GM18502 (cell line): ENCODE data around the gene GSK3A.

ENCODE experiments used
- ATAC-seq: cut with Tn5 transposase; IDR thresholded peaks from one replicate; pipeline ENCODE4 v1.9.1; 2021; ENCODE audit warnings: mild to moderate bottlenecking; ENCODE audit not compliant: unreplicated experiment, poor library complexity

Gene GSK3A

DNA sequence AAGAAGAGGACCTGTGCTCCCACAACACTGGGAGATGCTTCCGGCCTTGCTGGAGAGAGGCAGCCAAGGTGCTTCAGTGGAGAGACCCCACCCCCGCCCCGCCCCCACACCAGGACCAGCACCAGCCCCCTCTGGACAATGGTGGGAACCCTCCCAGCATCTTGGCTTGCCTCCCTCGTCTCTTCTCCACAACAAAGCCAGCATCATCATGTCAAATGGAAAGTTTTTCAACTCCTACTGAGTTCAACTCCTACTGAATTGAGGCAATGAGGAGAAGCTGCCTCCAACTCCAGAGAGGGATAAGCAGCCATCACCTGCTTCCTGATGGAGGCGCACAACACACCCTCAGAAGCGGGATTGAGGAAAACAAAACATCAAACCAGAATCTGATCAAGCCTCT lies 37.7 kb downstream of the GSK3A start:
- ATAC-seq = no peak

DNA sequence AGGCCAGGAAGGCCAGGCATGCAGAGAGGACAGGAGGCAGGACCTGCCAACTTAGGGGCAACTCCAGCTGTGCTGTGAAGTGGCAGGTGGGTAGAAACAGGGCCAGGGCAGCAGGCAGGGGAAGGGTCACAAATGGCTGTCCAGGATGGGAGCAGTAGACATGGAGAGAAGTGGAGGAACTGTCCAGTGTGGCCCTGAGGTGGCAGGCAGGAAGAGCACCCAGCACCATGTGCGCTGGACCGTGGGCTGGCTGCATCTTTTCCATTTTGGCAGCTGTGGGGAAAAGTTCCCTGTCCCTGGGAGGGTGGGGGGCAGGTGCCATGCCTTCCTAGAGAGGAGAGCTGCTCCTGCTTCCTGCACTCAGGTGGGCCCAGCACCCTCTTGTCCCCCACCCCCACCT lies 38.7 kb downstream of the GSK3A start:
- no peak for ATAC-seq

DNA sequence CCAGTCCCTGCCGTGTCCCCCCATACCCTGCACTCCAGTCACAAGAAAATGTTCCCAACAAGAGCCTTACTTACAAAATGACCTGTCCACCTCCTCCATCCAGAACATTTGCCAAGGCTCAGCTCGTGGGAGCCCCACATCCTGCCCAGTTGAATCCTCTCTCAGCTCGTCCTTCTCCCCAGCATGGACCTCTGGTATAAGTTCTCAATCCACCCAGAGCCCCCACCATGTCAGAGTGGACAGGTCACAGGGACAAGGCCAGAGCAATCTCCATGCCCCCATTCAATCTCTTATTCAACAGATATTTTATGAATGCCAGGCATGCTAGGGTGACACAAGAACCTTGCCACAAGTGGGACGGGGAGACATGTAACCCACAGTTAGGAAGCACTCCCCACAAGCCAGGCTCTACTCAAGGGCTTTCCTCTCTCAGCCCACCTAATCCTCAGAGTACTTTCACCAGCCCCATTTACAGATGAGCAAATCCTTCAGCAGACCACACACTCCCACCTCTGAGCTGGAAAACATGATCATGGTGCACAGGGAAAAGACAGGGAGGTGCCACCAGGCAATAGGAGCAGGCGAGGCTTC lies 40.0 kb downstream of the GSK3A start:
- no peak for ATAC-seq

DNA sequence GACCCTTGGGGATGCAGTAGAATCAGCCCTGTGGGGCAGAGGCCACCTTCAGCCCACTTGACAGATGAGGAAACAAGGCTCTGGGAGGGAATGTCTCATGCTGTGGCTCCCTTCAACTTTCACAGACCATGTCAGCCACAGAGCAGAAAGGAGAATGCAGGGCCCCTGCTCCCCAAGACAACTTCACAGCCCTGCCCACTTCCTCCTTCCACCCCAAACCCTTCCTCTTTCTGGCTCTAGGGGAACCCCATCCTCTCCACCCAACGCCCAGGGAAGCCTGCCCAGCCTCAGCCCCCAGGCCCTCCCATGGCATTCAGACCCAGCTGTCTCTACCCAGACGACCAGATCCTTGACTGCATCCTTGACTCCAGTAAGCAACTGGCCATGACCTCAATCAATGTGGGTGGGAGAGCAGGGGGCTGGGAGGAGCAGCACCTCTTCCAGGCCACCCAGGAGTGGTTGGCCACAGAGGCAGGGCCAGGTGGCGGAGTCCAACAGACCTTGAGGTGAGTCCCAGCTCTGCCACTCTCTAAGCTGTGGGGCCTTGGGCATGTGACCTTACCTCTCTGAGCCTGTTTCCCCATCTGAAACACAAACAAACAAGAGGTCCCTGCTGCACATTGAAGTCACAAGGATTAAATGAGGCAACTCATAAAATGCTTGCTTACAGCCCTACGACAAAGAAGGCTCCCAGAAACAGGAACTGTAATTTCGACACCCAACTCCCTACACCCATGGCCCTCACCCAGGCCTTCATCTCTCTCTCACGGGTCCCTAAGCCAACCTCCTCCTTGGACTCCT lies 40.7 kb downstream of the GSK3A start:
- ATAC-seq = peak; percentile 47

DNA sequence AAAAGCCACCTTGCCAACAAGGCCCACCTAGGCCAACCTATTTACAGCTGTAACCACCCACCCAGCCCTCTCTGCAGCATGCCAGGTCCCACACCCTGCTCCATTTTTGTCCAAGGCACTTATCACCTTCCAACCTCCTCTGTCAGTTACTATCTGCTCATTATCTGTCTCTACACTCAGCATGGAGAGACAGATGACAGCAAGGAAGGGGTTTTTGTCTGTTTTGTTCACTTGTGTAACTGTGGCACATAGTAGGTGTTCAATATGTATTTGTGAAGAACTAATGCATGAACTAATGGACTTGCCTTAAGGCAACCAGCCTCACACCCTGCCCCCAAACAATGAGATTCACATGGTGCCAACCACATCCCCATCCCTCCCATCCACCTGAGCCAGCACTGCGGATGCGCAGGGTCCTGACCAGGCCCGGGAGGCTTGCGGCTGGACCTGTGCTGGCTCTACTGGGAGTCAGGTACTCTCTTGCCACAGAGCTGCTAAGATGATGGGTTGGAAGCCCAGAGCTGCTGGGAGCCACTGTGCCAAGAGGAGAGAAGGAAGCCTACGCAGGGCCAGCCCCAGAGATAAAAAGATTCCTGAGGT lies 42.2 kb downstream of the GSK3A start:
- ATAC-seq = no peak

DNA sequence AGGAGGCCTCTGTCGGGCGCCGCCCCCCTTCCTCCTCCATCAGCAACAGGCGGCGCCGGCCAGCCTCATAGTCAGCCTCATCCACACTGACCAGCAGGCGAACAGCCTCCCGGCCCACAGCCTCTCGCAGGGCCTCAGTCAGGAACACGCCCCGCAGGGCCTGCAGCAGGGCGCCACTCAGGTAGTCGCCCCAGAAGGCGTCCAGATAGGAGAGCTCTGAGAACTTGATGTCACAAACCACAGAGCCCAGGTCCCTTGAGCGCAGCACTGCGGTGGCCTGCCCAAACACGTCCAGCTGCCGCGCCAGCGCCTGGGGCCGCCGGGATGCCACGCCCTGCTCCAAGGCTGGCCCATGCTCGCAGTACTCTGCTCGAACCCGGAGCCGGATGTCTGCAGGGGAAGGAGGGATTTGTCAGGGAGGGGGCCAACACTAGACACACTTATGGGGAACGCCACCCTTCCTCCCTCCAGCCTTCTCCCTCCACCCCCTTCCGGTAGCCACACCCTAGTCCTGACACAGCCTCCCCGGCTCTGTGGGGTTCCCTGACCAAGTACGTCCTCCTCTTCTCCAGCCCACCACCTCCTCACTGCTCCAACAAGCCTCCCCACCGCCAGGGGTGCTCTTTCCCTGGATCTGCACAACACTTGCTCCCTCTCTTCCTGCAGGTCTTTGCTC lies 42.8 kb downstream of the GSK3A start:
- peak; percentile 40 for ATAC-seq

DNA sequence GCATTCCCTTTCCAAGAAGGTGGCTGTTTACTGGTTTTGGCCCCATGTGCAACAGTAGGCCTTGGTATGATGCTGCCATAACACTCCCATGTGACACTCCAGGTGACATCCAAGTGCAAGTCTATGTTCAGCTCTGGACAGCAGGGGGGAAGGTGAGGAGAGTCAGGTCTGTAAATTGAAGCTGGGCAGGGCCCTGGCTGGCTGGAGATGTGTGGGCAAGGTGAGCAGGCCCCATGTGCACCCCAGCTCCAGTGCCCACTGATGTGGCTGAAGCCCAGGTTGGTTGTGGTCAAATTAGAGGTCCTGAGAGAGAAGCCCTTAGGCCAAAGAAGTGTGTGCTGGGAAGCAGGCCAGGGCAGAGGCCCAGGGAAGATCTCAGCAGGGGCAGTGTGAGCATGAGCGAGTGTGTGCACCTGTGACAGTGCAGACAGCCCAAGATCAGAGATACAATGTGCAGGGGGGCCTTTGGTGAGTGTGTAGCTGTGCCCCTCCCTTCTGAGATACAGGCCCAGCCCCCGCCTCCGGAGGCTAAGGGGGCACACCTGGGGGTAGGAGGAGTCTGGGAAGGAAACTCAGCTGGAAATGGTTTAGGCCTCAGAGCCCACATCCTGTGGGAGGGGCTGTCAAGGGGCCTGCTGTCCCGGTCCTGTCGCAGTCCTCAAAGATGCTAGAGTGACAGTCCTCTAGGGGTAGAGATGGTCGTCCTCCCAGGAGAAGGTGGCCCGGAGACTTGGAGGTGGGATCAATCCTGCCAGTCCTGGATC lies 43.5 kb downstream of the GSK3A start:
- peak; percentile 54 for ATAC-seq

DNA sequence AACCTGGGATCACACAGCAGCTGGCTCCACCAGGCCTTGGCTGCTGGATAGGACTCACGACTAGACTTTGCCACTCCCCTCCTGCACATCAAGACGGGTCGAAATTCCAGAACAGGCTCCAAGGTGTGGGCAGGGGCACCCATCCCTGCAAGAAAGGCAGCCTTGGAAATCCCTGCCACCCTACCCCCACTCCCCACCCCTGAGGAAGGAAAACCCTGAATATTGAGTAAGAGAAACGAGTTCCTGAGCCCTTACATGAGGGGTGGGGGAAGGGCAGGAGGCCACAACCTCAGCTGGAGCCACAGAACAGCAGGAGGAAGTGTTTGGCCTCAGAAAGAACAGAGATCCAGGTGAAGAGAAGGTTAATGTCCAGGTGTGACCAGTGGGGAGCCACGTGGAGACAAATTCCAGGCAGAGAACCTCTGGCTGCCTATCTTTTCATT lies 45.0 kb downstream of the GSK3A start:
- no peak for ATAC-seq

DNA sequence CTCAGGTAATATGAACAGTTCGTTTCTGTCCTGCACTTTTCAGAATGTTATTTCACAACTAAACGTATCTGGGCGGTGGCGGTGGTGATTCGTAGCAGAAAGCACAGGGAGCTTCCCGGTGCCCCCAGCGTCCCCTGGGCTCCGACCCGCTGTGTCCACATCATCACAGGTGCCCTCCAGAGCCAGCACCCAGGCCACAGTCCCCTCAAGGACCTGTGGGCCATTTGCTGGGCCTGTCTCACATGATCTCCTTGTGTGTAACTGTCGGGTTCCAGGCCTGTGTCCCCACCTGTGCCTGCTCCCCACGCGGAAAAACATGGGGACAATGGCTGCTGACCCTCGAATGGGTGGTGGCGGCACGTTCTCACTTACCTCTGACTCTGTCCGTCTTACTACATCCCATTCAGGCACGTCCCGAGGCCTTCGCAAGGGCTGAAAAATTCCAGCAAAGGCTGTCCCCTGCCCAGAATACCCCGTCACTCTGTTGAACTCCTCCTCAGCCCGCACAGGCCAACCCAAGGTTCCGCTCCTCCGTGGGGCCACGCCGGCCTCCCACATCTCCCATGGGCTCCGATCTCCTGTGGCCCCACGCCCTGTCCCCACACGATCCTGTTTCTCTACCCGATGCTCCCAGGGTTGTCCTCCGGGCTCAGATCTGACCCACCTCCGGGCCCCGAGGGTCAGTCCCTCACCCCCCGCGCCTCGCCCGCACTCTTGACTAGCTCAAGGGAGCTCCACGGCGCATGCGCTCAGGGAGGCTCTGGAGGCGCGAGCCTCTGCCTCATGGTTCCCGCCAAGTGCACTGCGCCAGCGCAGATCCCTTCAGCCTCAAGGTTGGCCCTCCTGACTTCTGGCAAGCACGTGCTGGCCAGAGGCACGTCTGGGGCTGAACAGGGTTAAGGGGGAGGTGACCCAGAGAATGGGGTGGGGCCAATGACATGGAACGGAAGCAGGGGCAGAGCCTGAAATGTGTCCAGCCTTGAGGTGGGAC lies 46.1 kb downstream of the GSK3A start:
- no peak for ATAC-seq

DNA sequence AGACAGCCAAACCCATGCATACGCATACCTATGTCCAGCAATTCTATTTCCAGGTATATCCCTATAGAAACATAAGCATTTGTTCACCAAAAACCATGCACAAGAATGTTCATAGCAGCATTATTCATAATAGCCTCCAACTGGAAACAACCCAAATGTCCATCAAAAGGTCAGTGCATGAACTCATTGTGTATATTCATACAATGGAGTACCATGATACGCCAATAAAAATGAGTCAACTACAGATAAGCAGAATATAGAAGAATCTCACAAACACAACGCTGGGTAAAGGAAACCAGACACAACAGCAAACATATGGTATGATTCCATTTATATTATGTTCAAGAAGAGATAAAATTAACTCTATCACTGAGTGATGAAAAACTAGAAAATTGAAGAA lies 48.7 kb downstream of the GSK3A start:
- no peak for ATAC-seq

DNA sequence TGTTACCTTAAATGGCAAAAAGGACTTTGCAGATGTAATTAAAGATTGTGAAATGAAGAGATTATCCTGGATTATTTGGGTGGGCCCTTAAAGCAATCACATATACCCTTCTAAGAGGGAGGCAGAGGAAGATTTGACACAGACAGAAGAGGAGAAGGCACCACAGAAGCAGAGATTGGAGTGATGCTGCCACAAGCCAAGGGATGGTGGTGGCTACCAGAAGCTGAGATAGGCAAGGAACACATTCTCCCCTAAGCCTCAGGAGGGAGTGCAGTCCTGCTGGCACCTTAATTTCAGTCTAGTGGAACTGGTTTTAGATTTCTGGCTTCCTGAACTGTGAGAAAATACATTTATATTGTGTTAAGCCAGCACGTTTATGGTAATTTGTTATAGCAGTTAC lies 49.1 kb downstream of the GSK3A start:
- no peak for ATAC-seq

DNA sequence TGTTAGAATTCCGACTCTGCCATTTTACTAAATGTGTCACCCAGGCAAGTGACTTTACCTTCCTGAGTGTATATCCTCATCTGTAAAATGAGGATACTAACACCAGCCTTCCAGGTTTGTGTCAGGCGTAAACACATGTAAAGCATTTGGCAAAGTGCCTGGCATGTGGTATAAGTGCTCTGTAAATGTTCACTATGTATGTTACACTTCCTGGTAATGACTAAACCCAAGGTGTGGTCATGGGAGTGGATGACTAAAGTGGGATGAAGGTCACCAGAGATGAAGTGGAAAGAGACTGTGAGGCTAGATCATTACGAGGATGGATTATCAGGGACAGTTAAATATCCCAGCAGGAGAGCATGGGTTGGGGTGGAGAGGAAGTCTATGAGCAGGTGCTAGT lies 50.5 kb downstream of the GSK3A start:
- ATAC-seq = no peak

DNA sequence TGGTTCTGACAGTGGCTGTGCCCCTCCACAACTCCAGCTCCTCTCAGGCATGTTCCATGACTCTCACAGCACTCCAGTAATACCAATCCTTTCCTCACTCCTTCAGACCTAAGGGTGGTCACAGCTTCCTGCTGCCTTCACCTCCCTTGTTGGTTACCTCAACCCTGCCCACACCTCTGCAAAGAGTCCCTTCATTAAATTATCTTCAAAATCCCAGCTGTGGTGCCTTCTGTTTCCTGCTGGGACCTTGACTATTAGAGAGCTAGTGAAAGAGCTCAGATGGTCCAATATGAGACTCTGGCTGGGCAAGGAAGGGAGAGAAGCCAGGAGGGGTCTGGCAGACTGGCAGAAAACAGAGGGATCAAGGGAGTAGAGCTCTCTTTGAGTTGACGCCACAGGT lies 51.1 kb downstream of the GSK3A start:
- ATAC-seq = no peak

DNA sequence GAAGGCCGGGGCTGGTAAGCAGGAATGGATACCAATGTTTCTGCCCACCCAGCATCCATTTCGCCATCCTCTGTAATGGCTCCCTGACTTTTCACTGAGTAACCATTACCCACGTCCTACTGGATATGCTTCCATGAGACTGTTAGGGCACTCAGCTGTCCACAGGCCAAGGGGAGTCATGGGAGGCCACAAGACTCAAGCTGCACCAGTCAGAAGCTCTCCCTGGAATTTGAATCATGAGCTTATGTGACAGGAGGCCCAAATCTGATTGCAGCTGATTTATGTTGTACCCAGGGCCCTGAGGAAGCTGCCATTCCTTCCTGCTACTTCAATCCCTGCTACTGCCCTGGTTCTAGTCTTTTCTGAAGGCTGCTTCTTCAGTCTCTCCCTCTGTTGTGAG lies 53.3 kb downstream of the GSK3A start:
- ATAC-seq = no peak

DNA sequence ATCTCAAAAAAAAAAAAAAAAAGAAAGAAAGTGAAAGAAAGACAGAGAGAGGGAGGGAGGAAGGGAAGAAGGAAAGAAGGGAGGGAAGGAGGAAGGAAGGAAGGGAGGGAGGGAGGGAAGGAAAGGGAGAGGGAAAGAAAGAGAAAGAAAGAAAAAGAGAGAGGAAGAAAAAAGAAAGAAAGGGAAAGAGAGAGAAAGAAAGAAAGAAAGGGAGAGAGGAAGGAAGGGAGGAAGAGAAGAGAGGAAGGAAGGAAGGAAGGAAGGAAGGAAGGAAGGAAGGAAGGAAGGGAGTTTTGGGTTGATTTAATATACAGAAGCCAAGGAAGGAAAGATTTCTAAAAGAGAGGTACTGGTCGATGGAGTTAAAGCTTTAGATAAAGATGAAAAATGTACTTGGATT lies 53.7 kb downstream of the GSK3A start:
- ATAC-seq = no peak

DNA sequence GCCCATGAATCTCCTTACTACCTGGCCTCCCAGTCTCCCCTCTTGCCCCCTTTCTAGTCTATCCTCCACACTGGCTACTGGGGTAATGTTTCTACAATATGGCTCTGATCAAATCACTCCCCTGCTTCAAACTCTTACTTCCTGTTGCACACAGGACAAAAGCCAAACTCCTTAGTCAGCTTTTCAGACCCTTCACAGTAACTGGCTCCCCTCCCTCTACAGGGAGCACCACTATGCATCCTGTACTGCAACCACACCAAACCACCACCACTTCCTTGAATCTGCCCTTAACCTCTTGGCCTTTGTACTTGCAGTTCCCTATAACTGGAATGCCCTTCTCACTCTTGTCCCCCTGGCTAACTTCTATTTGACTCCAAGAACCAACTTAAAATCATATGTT lies 57.1 kb downstream of the GSK3A start:
- no peak for ATAC-seq

DNA sequence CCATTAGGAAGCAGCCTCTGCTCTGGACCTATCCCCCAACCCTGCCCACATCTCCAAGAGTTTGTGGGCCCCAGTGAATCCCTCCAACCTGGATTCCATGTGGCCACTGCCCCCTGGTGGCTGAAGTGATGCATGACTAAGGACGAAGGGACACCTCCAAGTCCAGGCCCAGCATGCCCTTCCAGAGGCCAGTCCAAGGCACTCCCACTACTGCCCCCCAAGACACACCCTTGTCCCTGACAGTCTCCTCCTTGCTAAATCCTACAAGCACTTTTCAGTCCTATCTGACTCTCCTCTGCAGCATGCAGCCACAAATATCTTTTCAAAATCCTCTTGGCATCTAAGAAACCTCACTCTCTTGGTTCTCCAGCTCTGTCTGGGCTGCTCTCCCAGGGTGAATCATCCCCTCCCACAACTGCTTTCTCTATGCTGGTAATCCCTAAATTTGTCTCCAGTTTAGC lies 58.0 kb downstream of the GSK3A start:
- ATAC-seq = no peak
